WI38 (cell line): ENCODE results near the gene CGB5.

Experiments
- H3K4me3 ChIP-seq: 2 replicates; pipeline ENCODE4 v1.5.1; 2011; ENCODE audit warnings: low read depth, mild to moderate bottlenecking, control low read depth, low read length
- TF ChIP-seq, protein P1 (sequence below): IDR thresholded peaks from 2 replicates; pipeline ENCODE4 v1.5.1; 2012; ENCODE audit warnings: low read depth, mild to moderate bottlenecking, control low read depth, low read length

The CGB5 gene

DNA sequence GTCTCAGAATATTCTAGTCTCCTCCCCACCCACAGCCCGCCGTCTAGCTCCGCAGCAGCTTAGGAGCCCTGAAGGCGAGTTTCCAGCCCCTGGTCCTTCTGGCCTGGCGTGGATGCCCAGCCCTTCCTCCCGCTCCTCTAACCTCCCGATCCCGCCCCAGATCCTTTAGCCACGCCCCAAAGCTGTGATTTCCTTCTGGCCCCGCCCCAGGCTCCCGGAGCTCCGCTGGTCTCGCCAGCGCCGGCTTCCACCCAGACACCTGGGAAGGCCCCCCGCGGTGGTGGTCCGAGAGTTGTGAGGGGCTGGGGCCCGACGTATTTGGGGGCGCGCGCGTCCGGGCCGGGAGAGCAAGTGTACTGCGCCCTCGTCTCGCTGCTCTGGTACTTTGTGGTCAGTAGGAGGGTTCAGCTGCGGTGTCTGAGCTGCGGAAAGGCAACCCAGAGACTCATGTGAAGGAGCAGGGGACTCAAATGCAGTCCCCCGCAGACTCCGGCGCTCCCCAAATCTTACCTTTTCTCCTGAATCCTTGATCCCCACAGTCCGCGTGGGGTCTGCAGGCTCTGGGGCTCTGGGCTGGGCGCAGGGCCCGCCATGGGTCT, 14.1 kb downstream of the CGB5 start, which contains the start of gene CGB7:
Gene CGB7 (minus strand): TSS at position 114 of the 599 bp plus-strand sequence. CDS start 2,374 bp downstream, outside the sequence.
- peak within 1 kb of the TSS; percentile 69 for H3K4me3 ChIP-seq
- TF ChIP-seq, protein P1, sequence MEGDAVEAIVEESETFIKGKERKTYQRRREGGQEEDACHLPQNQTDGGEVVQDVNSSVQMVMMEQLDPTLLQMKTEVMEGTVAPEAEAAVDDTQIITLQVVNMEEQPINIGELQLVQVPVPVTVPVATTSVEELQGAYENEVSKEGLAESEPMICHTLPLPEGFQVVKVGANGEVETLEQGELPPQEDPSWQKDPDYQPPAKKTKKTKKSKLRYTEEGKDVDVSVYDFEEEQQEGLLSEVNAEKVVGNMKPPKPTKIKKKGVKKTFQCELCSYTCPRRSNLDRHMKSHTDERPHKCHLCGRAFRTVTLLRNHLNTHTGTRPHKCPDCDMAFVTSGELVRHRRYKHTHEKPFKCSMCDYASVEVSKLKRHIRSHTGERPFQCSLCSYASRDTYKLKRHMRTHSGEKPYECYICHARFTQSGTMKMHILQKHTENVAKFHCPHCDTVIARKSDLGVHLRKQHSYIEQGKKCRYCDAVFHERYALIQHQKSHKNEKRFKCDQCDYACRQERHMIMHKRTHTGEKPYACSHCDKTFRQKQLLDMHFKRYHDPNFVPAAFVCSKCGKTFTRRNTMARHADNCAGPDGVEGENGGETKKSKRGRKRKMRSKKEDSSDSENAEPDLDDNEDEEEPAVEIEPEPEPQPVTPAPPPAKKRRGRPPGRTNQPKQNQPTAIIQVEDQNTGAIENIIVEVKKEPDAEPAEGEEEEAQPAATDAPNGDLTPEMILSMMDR: no peak

DNA sequence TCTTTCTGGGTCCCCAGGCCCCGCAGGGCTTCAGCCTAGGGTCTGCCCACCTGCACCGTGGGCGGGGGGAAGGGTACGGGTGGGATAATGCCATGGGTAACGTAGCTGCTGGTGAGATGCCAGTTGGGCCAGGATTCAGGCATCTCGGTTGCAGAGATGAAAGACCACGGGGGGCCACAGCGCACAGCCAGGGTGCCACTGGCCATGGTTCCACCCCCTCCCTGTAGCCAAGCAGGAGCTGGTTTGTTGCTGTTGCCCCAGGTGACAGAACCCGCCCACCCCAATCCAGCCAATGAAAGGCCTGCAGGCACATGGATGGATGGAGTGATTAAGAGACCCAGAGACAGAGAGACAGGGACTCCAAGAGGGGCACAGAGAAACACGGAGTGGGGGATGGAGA, 14.9 kb downstream of the CGB5 start:
- TF ChIP-seq, protein P1: no peak
- H3K4me3 ChIP-seq: no peak overlapping the region

DNA sequence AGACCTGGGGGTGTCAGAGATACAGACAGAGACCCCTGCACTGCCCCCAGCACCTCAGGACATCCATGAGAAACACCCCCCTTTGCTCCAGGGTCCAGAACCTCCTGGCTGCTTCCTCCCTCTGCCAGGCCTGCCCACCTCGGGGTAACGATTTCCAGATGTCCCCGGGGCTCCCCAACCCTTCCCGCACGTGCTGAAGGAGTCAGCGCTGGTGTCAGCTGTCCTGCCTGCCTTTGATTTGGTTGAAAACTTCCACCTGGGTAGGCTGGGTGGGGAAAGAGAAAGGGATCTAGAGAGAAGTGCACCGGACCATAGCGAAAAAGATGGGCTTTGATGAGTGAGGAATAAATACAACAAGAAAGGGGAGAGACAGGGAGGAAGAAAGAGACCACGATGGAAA, 15.4 kb downstream of the CGB5 start:
- TF ChIP-seq, protein P1: no peak
- no peak overlapping the region for H3K4me3 ChIP-seq

DNA sequence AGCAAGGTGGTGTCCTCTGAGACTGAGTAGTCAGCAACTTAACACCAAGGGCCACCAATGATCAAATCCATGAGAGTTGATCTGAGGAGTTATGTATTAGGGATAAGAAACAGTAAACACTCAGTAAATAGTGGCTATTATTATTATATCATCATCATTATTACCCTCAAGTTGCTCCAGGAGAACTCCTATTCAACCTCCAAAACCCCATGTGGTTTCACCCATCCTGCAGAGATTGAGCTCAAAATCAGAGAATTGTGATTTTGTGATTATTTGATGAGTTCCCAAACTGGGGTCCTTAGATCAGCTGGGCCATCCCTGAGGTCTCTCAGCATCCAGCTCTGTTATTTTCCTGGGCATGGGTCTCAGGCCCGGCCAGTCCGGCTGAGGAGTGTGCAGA, 17.4 kb downstream of the CGB5 start:
- no peak overlapping the region for H3K4me3 ChIP-seq
- TF ChIP-seq, protein P1: no peak

DNA sequence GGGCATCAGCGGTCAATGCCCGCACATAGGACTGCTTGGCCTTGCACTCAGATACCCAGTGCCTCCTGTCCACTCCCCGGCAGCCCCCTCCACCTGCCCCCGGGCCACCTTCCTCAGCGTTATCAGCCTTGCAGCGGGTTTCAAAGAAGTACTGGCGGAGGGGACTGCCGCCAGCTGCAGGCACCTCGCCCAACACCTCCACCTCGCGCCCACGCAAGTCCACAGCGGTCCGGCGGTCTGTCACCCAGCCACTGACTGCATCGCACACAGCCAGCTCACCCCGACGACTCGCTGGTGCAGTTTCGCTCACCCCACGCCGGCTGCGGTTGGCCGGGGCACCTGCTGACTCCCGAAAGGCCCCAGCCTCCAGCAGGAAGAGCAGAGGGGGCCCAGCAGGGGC, 17.8 kb downstream of the CGB5 start:
- H3K4me3 ChIP-seq: no peak overlapping the region
- TF ChIP-seq, protein P1: no peak

DNA sequence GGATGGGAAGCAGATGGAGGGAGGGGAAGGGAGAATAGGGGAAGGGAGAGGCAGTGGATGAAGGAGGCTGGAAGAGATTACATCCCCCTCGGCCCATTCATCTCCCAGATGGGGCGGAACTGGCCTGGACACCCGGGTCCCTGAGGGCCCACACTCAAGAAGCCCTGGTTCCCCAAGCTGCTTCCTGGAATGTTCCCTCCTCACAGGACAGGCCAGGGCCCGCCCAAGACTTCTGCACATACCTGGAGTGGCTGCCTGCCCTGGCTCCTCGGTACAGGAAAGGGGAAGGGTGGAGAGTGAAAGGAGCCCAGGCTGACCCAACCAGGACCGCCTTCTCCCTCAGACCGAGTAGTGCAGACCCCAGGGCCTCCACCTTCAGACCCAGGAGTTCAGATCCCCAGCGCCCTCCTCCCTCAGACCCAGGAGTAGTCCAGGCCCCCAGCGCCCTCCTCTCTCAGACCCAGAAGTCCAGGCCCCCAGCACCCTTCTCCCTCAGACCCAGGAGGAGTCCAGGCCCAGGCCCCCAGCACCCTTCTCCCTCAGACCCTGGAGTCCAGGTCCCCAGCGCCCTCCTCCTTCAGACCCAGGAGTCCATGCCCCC, 20.5 kb downstream of the CGB5 start:
- H3K4me3 ChIP-seq: peak overlapping the region; percentile 37
- TF ChIP-seq, protein P1: no peak

DNA sequence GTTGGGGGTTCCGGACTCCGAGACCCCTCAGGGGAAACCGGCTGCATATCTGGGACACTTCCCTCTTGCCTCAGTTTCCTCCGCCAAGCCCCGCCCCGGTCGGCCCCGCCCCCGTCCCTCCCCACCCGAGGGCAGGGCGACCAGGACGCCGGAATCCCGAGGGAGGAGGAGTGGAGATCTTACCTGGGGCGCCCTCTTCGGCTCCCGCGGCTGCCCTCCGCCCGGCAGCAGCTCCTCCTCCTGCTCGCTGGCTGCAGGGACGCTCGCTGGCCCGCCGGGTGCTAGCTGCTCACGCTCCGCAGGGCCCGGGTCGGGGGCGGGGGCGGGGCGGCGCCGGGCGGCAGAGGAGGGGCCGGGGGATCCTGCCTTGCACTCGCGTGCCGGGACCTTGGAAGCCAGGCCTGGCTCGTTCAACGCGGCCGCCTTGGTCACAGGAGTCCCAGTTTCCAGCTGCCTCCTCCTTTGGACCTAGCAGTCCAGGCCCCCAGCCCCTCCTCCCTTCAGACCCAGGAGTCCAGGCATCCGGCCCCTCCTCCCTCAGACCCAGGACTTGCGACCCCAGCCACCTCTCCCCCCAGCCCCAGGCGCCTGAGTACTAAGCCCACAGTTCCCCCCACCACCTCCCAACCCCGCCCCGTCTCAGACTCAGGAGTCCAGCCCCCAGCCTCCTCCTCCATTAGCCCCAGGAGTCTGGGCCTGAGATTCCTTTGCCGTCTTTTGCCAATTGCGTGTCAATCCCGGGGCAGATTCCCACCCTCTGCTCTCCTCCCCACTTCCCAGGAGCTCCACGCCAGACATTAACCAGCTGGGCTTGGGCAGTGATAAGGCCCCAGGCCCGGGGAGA, 21.3 kb downstream of the CGB5 start, which contains the start of gene NTF4:
Gene NTF4 (minus strand): TSS at position 51 of the 844 bp plus-strand sequence. CDS start 2,821 bp downstream, outside the sequence.
- TF ChIP-seq, protein P1: no peak
- peak within 1 kb of the TSS; percentile 37 for H3K4me3 ChIP-seq
